ENCODE results near the gene REEP2. TPM values are rescaled to one million over a fixed set of nuclear protein-coding genes. Genes with fewer than 3 reads are reported as not detected.

Gene REEP2
- polyA plus RNA-seq, 1 of the 3 experiments (the other 2 are of a cell fraction): 31.2 TPM

DNA sequence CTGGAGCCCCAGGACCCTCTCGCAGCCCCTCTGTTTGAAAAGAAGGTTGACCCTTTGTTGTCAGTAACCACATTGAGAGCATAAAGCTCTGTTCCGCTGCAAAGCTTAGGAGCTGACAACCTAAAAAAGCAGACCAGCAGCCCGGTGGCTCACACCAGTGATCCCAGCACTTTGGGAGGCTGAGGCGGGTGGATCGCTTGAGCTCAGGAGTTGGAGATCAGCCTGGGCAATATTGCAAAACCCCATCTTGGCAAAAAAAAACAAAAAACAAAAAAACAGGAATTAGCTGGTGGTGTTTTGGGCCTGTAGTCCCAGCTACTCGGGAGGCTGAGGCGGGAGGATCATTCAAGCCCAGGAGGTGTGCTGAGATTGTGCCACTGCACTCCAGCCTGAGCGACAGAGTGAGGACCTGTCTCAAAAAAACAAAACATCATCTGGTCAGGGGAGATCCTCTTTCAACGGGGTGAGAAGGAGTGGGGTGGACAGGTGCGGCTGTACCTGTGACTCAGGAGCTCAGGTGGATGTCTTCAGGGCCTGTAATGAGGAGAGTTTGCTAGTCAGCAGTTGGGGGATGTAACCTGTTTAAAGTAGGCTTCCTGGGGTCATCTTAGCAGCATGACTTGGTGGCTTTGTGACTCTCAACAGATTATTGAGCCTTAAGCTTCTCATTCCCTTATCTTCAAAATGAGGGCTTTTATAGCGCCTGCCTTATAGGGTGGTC, 694 bp upstream of the REEP2 start:
- H3K9ac ChIP-seq: peak overlapping the region; percentile 29; the same call in 1 of the 2 replicates

More for the DNA sequence above, 694 bp upstream of the REEP2 start:
- Histone ChIP-seq H3K4me1 (ENCODE audit: control insufficient read depth in 1 of 2, insufficient read depth in 2 of 2, low read depth in 1 of 2, low read length in 1 of 2) (peaks cover 0 to 21% of the 10 kb centered on the region in 2 experiments; a peak in 1 of 4 replicates), H3K36me3 (replicated peaks in 1 of 2; ENCODE audit: control insufficient read depth in 1 of 2, insufficient read depth in 2 of 2, low read length in 1 of 2) (peaks cover 24 to 31% of the 10 kb centered on the region in 2 experiments), H4K20me1 (ENCODE audit: insufficient read depth) (no peaks in the 10 kb centered on the region), H3K4me2 (peak overlapping the region; percentile 77), H3K79me2 (ENCODE audit: insufficient read depth) (no peaks in the 10 kb centered on the region; the same call in 1 of the 2 replicates), H3F3A (replicated peaks; ENCODE audit: insufficient read depth) (peaks cover 23% of the 10 kb centered on the region), H3K27ac (ENCODE audit: low read depth in 2 of 2, low read length in 1 of 2) (peak overlapping the region in 1 of 2 experiments; percentile 35; a peak in 1 of 4 replicates), H2AFZ (ENCODE audit: low read depth) (0 out of 2 replicates have a peak overlapping the region, but pooled peaks have one; percentile 43), H3K9me3 (no peaks in the 10 kb centered on the region), H3K27me3 (ENCODE audit: insufficient read depth) (no peaks in the 10 kb centered on the region), H3K4me3 (ENCODE audit: low read depth in 2 of 2, low read length in 1 of 2) (peak overlapping the region; percentile 65 to 84), H3K9me2 (no peaks in the 10 kb centered on the region)
- no peak for TF ChIP-seq POLR2AphosphoS5 (IDR thresholded peaks at IDR 0.05; ENCODE audit: low read depth, low read length)
- no peak for TF ChIP-seq MAX (IDR thresholded peaks at IDR 0.05; ENCODE audit: low read depth)
- no peak for TF ChIP-seq FOSL2 (IDR thresholded peaks at IDR 0.05; ENCODE audit: borderline replicate concordance, low read depth)
- no peak for TF ChIP-seq EZH2phosphoT487 (IDR thresholded peaks at IDR 0.05; ENCODE audit: borderline replicate concordance, low read depth)
- TF ChIP-seq, protein P1, sequence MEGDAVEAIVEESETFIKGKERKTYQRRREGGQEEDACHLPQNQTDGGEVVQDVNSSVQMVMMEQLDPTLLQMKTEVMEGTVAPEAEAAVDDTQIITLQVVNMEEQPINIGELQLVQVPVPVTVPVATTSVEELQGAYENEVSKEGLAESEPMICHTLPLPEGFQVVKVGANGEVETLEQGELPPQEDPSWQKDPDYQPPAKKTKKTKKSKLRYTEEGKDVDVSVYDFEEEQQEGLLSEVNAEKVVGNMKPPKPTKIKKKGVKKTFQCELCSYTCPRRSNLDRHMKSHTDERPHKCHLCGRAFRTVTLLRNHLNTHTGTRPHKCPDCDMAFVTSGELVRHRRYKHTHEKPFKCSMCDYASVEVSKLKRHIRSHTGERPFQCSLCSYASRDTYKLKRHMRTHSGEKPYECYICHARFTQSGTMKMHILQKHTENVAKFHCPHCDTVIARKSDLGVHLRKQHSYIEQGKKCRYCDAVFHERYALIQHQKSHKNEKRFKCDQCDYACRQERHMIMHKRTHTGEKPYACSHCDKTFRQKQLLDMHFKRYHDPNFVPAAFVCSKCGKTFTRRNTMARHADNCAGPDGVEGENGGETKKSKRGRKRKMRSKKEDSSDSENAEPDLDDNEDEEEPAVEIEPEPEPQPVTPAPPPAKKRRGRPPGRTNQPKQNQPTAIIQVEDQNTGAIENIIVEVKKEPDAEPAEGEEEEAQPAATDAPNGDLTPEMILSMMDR (IDR thresholded peaks at IDR 0.05): no peak
- TF ChIP-seq EP300 (IDR thresholded peaks at IDR 0.05; ENCODE audit: borderline replicate concordance in 1 of 2, low read depth in 1 of 2, low read length in 1 of 2): no peak
- TF ChIP-seq CHD2 (IDR thresholded peaks at IDR 0.05; ENCODE audit: low read length, partially characterized antibody): no peak
- TF ChIP-seq FOXM1 (IDR thresholded peaks at IDR 0.05; ENCODE audit: low read depth): no peak
- TF ChIP-seq TEAD4 (IDR thresholded peaks at IDR 0.05; ENCODE audit: borderline replicate concordance, insufficient read depth): no peak
- TF ChIP-seq JUND (IDR thresholded peaks at IDR 0.05): no peak
- no peak for TF ChIP-seq GATA2 (CRISPR knock-in tag; IDR thresholded peaks at IDR 0.05)
- TF ChIP-seq, protein P2, sequence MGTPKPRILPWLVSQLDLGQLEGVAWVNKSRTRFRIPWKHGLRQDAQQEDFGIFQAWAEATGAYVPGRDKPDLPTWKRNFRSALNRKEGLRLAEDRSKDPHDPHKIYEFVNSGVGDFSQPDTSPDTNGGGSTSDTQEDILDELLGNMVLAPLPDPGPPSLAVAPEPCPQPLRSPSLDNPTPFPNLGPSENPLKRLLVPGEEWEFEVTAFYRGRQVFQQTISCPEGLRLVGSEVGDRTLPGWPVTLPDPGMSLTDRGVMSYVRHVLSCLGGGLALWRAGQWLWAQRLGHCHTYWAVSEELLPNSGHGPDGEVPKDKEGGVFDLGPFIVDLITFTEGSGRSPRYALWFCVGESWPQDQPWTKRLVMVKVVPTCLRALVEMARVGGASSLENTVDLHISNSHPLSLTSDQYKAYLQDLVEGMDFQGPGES (IDR thresholded peaks at IDR 0.05; ENCODE audit: low read depth, low read length): no peak
- TF ChIP-seq, protein P3, sequence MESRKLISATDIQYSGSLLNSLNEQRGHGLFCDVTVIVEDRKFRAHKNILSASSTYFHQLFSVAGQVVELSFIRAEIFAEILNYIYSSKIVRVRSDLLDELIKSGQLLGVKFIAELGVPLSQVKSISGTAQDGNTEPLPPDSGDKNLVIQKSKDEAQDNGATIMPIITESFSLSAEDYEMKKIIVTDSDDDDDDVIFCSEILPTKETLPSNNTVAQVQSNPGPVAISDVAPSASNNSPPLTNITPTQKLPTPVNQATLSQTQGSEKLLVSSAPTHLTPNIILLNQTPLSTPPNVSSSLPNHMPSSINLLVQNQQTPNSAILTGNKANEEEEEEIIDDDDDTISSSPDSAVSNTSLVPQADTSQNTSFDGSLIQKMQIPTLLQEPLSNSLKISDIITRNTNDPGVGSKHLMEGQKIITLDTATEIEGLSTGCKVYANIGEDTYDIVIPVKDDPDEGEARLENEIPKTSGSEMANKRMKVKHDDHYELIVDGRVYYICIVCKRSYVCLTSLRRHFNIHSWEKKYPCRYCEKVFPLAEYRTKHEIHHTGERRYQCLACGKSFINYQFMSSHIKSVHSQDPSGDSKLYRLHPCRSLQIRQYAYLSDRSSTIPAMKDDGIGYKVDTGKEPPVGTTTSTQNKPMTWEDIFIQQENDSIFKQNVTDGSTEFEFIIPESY (IDR thresholded peaks at IDR 0.05; ENCODE audit: borderline replicate concordance, low read depth): no peak
- DNase-seq: no peak
- POLR2A ChIA-PET: interaction anchor here (1.0 to 1.3 kb wide), 2 partner anchors 10 to 12 kb away, joined by 3 to 4 read pairs; no protein-coding TSS in a partner anchor
- WGBS (ENCODE audit: low lambda C conversion rate): 85% methylated on average over 11 of the region's 11 CpGs
- CTCF ChIA-PET: interaction anchor here (0.8 to 4.4 kb wide), 10 partner anchors 8 to 110 kb away, joined by 3 to 36 read pairs (median 6); partner anchors contain the start of gene KDM3B
